Articular chondrocyte of knee joint (primary cell): Measurements from ENCODE around the gene GABRG2. TPM values are rescaled to one million over a fixed set of nuclear protein-coding genes. Genes with fewer than 3 reads are reported as not detected.

Source experiments
- total RNA-seq: library from RNA; depleted of rRNA; stranded (reverse); fragments of >200 nt; gene quantifications from 2 replicates; pipeline ENCODE4 v1.2.3, GENCODE V29; 2012

GABRG2 gene
- total RNA-seq = not detected in 2 replicates

DNA sequence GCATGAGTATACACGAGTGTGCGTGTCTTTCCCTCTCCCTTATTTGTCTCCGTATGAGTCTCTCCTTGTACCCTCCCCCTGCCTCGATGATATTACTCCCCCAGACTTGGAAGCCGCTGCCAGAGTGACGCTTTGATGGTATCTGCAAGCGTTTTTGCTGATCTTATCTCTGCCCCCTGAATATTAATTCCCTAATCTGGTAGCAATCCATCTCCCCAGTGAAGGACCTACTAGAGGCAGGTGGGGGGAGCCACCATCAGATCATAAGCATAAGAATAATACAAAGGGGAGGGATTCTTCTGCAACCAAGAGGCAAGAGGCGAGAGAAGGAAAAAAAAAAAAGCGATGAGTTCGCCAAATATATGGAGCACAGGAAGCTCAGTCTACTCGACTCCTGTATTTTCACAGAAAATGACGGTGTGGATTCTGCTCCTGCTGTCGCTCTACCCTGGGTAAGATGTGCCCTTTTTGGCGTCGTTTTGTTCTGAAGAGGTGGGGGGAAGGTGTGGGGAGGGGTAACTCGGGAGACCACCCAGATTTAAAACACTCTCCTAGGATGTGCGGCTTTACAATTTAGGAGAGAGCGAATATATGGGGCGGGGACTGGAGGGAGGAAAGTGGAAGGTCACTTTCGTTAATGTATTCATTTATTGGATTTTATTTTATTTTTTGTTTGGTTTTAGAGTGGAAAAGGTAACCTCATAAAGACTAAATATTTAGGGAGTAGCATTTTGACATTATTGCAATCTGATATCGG lies at the start of gene GABRG2:
Gene GABRG2 (plus strand): TSS at position 119 of the 757 bp plus-strand sequence. CDS start 227 bp downstream, at position 346.

Other genes starting within 250 kb of the GABRG2 start
- gene GABRA1, start 219.7 kb upstream of the GABRG2 start, total RNA-seq = not detected in 2 replicates